Measurements from ENCODE around the gene CCDC185.

CCDC185 gene

GRCh38 chr1:223393275-223394214 is at the start of gene CCDC185:
TSS of gene CCDC185 (plus strand) at chr1:223393415. CDS start at chr1:223393476, 61 bp downstream.
- no peak for DNase-seq (ENCODE audit: low read depth)

- DNase-seq (ENCODE audit: low read depth): no peak
These were observed 49.5 kb upstream of the CCDC185 start for GRCh38 chr1:223343692-223344091.

GRCh38 chr1:223344491-223344890 is 48.7 kb upstream of the CCDC185 start:
- no peak for DNase-seq (ENCODE audit: low read depth)

DNA sequence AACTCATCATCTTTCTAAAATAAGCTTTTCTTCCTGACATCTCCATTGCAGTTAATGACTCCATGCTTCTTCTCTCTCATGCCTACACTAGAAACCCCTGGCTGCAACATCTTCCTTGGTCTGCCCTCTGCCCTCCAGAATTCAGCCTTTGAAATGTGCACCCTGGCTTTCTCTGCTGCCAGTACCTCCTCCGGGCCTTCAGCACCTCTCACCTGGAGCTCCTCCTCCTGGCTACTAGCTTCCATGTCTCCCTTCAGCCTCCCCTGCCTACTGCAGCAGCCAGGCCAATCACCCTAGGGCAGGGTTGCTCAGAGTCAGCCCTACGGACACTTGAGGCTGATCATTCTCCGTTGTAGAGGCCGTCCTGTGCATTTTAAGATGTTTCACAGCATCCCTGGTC is 47.5 kb upstream of the CCDC185 start:
- DNase-seq (ENCODE audit: low read depth): no peak

- DNase-seq (ENCODE audit: low read depth): no peak
These were observed 46.9 kb upstream of the CCDC185 start for GRCh38 chr1:223346311-223346710.

DNA sequence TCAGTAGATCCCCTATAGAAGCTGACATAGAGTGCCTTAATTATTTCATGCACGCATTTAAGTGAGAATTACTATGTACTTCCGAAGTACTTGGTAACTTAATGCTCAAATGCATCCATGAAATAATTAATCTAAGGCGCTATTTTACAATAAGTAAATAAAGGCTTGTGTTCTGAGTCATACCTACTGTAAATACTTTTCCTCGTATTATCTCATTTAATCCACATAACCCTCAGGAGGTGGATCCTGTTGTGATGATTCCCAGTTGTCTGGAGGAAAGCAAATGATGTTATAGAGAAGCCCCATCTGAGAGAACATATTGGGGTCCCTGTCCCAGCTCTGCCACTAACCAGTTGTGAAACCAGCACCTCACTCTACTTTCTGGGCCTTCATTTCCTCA is 45.6 kb upstream of the CCDC185 start:
- DNase-seq (ENCODE audit: low read depth): no peak

DNA sequence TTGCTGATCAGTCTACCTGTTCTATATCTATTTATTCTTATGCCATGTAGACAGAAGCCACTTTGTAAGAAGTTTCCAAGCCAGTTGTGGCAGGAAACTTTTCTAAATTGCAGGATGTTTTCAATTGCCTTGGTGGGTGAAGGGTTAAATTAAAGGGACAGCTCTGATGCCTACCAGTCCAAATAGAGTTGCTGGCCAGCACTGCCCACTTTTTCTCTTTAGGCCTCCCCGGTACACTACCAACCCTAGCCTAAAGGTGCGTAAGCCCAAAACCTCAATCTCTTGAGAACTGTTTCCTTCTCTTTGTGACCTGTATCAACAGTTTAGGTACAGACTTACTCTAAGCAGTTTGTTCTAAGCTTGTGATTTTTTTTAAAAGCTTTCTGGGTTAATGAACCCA is 44.8 kb upstream of the CCDC185 start:
- no peak for DNase-seq (ENCODE audit: low read depth)

- no peak for DNase-seq (ENCODE audit: low read depth)
These were observed 44.0 kb upstream of the CCDC185 start for GRCh38 chr1:223349241-223349640.

- no peak for DNase-seq (ENCODE audit: low read depth)
These were observed 42.8 kb upstream of the CCDC185 start for GRCh38 chr1:223350361-223350908.

DNA sequence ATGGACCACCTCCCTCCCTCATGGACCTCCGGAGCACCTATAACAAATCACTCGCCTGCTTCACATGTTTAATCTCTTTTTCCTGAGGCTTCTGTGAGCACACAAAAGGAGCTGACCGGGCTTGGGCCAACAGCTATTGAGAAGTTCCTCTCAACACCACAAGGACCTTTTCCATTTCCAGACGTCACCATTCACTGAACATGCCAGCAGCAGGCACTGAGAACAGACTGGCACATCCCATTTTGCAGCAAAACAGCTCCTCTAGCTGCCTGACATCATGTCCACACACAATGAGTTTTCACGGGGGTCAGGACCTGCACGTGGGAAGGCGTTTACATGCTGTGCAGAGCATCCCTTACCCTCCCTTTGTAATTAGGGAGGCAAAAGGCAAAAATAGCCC is 40.3 kb upstream of the CCDC185 start:
- no peak for DNase-seq (ENCODE audit: low read depth)

GRCh38 chr1:223353939-223354338 is 39.3 kb upstream of the CCDC185 start:
- DNase-seq (ENCODE audit: low read depth): no peak

DNA sequence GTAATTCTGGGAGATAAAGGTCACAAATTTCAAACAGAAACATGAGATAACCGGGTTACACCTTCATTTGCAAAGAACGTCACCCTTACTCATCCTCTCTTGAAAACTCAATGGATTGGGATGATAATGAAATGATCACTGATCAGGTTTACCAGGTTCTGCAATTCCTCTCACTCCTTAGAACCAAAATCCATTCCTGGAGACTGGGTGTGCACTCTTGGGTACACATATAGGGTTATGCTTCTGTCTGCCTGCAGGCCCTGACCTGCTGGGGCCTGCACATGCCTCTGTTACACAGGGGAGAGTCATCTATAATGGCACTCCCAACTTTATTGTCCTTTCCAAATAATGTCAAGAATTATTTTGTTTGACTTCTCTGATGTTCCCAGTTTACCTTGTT is 37.5 kb upstream of the CCDC185 start:
- DNase-seq (ENCODE audit: low read depth): no peak

DNA sequence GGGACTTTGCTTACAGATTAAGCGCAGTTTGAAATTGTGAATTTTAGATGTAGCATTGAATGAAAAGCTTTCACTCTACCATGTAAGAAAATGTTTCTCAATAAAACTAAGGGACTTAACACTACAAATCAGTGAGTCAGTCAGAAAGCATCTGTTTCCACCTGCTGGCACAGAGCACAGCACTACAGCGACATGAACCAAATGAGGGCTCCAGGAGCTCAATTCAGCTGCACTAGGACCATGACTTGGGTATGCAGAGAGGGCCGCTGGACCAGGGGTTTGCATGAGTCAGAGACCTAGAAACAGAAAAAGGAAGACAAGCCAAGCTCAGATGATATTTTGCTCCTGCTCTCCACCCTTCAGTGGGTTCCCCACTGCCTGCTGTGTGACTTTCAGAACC is 34.4 kb upstream of the CCDC185 start:
- no peak for DNase-seq (ENCODE audit: low read depth)

- no peak for DNase-seq (ENCODE audit: low read depth)
These were observed 30.0 kb upstream of the CCDC185 start for GRCh38 chr1:223363057-223363855.

- DNase-seq (ENCODE audit: low read depth): no peak
These were observed 29.1 kb upstream of the CCDC185 start, which contains the start of gene SUSD4 for GRCh38 chr1:223363856-223364684. TSS of gene SUSD4 (minus strand) at chr1:223364176. CDS start at chr1:223363425, 751 bp downstream.

GRCh38 chr1:223364685-223365382 is 28.4 kb upstream of the CCDC185 start:
- DNase-seq (ENCODE audit: low read depth): no peak

GRCh38 chr1:223374064-223374610 is 19.1 kb upstream of the CCDC185 start:
- DNase-seq (ENCODE audit: low read depth): no peak

GRCh38 chr1:223378754-223379153 is 14.5 kb upstream of the CCDC185 start:
- no peak for DNase-seq (ENCODE audit: low read depth)

DNA sequence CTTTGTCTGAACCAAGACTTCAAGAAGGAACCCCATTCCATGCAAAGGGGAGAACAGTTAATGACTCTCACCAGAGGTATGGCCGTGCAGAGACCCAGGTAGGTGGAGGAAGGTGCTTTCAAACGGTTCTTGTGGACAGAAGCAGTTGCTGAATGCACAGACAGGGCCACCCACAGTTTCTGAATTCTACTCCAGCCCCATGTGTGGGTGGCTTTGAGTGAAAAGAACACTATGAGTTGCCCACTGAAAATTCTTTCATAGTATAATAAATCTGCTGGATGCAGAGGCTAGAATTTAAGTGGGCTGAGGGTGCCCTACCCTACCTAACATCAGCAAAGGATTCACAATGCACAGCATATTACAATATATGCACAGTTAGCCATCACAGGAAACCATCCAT is 7.2 kb upstream of the CCDC185 start:
- no peak for DNase-seq (ENCODE audit: low read depth)

GRCh38 chr1:223390618-223391017 is 2.6 kb upstream of the CCDC185 start:
- DNase-seq (ENCODE audit: low read depth): no peak

DNA sequence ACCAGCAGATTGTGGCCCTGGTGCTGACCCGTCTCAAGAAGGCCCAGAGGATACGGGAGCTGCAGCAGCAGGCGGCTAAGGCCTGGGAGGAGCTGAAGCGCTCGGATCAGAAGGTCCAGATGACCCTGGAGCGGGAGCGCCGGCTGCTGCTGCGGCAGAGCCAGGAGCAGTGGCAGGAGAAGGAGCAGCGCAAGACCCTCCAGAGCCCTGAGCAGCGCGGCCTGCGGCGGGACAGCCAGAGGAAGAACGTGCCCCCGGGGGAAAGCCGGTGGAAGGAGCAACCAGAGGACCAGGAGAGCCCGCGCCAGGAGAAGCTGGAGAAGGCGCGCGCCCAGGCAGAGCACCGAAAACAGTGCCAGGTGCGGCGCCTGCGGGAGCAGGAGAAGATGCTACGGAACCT is 1.0 kb downstream of the CCDC185 start:
- DNase-seq (ENCODE audit: low read depth): no peak

Measured in non-pigmented ciliary epithelial cell (primary cell).